Dermis blood vessel endothelial cell (primary cell): ENCODE measurements around the gene KCNMA1. TPM values are rescaled to one million over a fixed set of nuclear protein-coding genes. Genes with fewer than 3 reads are reported as not detected.

Experiments used
- DNase-seq: peaks from one replicate; pipeline ENCODE4 v3.0.0; 2010
- total RNA-seq: library from RNA; depleted of rRNA; stranded (reverse); fragments of >200 nt; gene quantifications from 2 replicates; pipeline ENCODE4 v1.2.3, GENCODE V29; 2014

Gene KCNMA1
- total RNA-seq, 1 donor from 2014 or later: under 0.01 TPM

DNA sequence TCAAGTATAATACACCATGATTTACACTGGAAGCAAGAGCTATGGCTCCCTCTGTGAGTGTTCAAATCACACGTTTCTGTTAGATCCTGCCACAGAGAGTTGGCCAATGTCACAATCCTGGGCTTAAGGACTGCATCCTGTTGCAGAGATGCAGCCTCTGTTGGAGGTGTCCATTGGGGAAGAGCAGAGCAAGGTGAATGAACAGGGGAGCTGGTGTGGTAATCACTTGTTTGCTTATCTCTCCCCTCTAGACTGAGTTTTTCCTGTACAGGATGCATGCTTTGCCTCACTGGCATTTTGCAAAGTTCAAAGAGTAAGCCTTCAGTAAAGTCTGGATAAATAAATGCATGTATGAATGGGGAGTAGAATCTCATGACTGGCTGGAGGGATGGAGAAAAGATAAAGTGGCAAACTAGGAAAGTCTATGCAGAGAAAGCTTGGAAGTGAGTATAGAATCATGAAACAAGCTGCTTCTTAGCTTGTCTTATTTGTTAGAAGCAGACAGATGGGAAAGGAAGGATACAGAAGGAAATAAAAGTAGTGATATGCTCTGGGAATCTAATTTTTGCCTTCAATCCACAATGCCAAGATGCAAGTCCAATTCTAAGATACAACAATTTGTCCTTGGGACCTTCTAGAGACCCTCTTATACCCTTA, 605.9 kb downstream of the KCNMA1 start:
- DNase-seq: no peak

DNA sequence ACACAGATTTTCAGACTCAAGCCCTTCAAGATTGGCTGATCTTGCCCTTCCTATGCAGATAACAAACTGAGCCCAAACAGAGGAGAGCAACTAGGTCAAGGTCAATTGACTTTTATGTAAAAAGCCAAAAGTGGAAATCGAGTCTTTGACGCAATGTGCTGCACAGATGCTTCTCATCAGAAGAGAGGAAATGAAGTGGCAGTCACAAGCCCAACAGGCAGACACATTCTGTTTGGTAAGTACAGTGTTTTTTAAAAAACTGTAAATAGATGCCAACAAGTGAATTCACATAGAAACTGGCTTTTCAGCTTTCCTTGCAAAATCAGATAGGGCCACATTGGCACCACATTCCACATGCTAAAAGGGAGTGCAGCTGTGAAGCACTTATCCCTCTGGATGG, 606.6 kb downstream of the KCNMA1 start:
- no peak for DNase-seq

DNA sequence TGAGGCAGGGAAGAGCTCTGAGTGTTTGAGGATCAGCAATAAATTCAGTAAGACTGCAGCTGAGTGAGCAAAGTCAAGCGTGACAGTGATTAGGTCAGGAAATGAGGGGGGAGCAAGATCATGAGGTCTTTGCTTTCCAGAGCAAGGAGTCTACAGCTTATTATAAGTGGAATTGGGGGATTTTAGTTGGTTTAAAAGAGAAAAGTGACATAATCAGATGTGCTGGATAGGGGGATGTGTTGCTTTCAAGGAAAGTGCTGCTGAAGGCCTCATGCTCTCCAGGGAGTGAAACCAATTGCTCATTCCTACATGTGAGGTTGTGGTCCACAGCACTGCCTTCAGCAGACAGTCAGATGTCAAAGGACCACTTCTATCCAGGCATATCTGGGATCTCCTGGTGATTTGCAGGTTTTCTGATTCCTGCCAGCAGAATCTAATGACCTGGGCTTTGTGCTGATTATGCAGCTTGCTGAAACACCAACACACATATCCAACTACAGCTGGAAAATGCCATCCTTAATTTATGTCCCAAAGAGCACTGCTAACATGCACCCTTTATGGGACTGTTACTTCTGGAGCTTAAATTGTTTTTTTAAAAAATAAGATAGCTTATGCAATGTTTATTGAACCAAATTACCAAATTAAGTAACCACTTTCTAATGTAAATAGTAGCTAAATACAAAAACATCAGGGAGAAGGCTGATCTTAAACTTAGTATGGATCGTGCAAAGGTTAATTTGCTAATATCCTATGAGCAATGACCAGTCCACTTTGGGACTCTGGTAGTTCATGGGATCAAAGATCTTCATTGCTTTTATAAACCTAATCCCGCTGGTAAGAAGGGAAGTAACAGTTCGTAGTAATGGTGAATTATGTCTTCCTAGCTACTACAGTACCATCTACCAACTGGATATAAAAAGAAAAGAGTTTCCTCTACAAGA, 607.6 kb downstream of the KCNMA1 start:
- DNase-seq: no peak

DNA sequence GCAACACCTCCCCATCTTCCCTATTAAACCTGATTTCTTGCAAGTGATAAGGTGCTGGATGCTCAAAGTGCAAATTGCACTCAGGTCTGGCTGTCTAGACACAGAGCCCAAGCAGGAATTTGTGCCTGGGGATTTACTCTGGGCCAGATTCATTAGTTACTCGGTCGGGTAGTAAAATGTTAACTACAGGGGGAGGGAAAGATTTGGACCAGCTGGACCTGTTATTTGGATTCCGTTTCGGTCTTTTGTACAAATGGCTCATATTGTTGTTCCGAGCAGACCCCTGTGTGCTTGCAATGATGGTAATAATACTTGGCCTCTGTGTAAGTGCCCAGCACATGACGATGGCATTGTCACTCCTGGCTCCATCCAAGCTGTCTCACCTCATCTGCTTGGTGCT, 609.6 kb downstream of the KCNMA1 start:
- DNase-seq: no peak

DNA sequence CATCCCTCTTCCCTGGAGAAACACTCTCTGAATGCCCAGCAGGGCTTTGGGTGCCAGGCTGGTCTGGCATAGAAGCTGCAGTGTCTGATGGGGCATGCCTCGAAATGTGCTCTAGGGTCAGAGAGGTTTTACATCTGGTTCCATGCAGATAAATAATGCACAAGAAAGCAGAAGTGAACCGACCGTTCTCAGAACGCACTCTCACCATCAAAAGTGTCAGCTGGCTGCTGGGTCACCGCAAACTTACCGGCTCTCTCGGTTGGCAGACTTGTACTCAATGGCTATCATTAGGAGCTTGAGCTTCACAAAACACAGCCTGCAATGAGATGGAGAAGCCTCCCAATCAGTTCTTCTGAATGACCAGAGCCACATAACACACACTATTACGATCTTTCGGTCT, 610.0 kb downstream of the KCNMA1 start:
- DNase-seq: no peak

DNA sequence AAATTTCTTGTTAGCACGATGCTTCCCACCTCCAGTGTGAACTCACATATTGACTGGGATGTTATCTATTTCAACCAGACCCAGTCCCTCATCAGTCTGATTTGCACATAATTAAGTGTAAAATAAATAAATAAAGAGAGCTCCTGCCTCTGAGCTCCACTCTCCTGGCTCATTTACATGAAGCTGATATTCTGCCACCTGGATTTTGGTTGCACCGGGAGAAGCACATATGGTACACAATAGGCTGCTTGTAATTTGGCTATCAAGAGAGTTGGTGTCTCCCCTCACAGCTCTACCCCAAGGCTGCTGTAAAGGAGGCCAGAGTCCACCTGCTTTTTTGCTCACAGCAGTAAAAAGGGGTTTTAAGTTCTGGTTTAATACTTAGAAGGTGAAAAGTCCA, 610.5 kb downstream of the KCNMA1 start:
- no peak for DNase-seq

DNA sequence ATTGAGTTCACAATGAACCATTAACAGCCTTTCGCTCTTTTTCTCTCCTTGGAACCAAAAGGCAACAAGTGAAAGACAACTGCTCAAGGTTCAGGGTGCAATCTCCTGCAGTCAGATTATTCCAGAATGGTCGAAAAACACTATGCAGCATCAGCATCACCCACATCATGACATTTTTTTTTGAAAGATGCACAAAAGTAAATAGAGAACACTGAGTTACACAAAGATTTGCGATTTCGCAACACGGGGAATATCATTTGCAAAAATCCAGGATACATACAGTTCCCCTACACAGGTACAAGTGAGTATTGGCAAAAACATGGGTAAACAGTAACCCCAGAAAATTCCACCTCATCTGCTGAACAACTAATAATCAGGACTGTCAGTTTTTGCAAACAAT, 611.5 kb downstream of the KCNMA1 start:
- DNase-seq: no peak

DNA sequence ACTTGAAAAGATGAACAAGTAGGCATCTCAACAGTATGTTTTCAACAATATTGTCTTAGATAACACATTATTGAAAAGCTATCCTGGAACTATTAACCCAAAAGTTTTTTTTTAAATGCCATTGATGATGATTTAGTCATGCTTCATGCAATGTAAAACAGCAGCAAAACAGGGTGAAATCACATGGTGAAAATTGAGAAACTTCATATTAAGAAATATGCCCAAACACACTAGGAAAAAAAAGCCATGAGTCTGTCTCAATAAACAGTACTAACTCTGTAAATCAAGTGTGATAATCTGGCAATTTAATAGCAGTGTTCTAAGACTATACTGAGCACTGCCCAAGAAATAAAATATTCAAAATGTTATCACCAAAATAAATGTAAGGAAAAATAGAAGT, 613.1 kb downstream of the KCNMA1 start:
- no peak for DNase-seq

DNA sequence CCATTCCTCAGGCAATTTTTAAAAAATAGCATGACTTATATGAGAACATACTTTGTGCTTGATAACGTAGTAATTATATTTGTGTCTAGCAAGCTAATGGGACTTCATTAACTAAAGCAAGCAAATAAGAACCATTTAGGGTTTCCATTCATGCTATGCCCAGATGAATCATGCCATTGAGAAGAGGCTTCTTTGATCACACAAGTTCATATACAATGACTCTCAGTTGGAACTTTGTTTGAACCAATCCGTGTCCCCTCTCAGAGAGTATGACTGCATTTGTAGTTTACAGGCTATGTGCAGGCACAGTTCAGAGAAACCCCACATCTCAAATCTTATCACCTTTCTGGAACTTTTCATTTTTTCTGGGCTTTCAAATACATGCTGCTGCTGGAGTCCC, 614.2 kb downstream of the KCNMA1 start:
- DNase-seq: no peak

DNA sequence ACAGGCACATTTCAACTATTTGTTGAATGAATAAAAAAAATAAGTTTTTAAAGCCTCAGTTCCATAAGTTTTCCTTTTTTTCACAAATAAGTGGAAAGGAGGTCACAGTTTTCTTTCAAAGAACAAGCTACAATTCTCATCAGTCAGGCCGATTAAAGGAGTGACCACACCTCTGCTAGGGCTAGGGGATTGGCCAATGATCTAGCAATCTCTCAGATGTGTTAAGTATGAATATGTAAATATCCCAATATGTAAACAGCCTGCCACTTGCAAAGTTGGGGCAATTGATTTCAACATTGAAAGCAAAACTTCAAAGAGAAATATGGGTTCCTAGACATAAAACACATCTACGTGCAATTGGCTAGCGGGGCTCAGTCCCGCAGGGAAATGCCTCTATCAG, 614.9 kb downstream of the KCNMA1 start:
- no peak for DNase-seq

DNA sequence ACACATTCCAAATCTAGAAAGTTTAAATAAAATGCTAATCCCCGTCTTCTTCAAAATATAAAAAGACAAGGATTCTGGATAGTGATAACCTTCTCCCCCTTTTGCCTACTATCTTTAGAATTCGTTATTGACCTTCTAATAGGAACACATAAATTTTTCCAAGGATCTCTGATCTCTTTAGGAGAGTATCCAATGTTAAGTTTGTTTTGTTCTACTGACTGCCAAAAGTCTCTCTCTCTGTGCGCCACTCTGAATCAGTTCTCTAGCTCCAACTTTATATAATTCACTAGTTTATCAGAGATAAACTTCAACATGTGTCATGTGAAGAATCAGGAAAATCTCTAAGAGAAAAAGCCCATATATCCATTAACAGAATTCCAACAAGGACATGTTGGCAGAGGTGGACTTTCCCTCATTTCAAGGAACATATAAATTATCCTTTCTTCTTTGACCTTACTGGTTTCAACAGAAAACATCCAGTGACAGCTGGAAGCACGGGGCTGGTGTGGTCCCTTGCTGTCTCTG, 615.6 kb downstream of the KCNMA1 start:
- no peak for DNase-seq

DNA sequence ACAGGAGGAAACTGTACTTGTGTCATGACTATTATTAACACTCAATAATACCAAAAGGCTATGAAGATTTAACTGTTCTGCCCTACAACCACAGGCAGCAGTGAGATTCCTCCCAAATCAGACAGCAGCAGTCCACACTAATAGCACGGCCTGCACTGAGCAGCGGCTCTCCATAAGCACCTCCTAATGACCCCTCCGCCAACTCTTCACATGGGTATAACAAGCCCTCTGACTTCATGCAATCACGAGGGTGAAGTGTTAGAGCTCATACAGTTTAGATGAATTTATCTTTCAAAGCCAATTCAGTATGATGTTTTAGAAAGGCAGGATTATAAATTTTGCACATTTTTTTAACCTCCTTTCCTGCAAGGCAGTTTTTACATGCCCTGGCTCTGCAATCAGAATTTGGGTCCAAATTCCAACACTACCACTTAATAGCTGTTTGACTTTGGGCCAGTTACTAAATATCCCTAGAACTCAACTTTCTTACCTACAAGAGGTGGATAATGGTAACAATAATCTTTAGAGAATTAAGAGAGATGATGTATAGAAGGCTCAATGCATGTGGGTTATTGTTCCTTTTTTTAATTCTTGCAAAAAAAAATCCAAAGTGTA, 617.1 kb downstream of the KCNMA1 start:
- DNase-seq: no peak

DNA sequence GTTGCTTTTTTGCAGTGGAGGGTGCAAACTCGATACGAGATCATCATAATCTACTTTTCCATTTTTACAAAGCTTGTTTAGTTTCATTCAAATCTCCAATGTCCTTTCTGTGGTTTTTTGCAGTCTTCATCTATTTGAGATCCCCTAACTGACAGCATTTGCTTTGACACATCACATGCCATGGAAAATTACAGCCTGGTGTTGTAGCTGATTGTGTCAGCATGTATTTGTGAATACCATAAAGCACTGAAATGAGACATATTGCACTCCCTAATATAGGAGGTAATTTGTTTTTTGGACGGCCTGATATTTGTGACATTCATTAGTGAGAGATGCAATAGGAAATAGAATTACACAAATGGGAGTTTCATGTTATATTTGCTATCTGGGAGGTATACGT, 620.8 kb downstream of the KCNMA1 start:
- DNase-seq: no peak

DNA sequence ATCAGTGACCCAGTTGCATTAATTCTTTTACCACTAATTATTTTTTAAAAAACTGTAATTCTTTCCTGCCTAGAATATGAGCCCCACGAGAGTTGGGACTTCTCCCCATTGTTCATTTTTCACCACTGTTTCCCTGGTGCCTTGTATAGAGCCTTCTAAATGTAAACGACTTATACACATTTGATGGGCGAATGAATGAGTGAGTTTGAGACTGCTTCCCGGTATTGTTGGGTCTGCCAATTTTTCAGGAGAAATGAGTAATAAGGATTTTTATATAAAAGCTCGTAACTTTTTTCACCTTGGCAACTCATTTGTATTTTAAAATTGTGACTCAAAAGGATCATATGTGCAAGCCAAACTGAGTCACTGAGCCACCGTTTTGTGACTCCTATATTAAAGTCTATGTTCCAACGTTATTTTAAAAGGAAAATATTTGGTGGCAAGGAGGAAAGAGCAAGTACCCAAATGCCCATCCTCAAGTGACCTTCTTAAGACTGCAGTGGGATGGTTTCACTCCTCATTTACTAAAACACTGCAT, 621.3 kb downstream of the KCNMA1 start:
- no peak for DNase-seq

DNA sequence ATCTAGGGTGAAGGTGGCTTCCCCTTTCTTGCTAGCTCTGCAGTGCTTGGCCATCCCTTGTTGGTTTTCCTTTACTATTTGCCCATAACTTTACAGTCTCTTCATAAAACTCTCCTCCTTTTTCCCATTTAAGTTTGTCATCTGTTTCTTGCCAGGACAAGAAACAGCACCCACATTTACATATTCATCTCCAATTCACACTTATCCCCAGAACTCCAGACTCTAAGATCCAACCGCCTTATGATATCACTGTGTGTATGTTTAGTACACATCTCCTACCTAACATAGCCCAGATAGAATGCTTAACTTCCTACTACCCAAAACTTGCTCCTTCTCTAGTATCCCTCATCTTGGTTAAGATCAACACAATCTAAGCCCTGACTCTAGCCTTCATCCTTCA, 622.2 kb downstream of the KCNMA1 start:
- no peak for DNase-seq

DNA sequence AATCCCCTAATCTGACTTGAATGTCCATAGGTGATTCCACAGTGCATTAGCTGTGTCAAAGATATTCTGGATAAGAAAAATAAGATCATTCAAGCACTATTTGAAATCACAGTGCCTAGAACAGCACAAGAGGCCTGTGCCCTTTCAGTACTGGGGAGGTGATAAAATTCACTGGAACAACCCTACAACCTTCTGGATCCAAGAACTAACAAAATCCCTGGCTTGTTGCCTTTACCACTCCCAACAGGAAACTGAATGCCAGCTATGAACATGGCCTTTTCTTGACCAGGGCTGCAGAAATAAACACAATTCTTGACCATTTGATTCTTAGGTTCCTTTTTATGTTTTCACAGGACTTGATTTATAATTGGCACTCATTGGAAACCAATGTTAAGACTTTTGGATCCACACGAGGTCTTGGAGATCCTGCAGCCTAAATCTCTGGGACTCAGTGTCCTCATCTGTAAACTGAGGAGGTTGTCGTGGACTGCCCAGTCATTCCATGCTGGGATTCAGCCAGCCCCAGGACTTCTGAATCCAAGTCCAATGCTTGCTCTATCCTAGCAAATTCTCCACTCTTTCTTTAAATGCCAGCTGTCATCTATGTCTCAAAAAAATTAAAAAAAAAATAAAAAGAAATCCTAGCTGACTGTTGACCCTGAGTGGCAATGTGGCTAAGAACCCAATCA, 624.7 kb downstream of the KCNMA1 start:
- DNase-seq: no peak

DNA sequence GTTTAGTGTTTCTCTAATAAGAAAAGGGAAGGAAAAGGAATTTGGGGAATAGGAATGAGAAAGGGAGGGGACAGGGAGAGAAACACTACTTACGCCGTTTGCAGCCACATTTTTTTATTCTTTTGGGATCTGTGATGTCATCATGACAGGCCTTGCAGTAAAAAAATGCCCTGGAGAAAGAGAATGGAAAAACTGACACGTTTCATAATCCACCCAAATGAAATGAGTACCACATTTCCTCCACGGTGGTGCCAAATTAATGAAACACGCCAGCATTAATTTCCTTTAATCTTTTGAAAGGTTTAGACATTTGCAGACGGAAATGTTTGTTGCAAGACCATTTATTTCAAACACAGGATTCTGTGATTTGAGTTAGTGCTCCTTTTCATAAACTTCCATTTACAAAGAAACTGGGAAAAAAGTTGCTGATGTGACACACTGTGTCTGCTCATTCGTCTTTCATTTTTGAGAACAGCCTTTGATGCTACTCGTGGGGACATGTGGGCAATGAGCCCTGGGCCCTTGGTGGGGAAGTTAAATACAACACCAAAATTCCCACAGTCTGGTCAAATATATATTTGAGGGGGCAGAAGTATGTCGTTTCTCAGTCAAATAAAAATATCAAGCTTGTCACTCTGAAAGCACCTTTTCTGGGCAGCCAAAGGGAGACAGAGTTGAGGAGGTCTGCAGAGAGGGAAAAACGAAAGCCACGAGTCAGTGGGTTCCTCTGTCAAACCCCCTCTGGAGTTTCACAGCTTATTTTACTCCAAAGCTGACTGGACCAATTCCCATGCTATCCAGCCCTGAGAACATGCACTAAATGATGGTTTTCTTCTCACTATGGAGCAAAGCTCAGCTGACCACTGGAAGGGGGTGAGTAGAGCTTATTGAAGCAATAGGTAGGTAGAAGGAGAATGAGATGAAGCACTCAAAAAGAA, 625.5 kb downstream of the KCNMA1 start:
- DNase-seq: no peak

DNA sequence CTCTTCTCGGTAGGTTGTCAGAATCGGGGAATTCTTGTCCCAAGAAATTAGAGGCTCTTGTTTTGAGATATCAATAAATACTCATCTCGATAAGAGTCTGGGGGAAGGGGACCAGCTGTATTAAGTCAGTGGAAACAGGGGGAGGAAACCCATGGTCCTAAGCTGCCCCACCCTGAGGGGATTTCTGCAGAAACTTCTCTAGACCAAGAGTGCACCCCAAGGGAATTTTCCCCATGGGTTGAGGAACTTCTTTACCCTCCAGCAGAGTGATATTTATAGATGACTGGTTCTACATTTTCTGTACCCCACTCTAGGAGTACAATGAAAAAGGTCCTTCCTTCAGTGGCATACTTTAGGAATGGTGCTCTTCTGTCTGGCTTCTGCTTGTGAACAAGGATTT, 627.2 kb downstream of the KCNMA1 start:
- no peak for DNase-seq

DNA sequence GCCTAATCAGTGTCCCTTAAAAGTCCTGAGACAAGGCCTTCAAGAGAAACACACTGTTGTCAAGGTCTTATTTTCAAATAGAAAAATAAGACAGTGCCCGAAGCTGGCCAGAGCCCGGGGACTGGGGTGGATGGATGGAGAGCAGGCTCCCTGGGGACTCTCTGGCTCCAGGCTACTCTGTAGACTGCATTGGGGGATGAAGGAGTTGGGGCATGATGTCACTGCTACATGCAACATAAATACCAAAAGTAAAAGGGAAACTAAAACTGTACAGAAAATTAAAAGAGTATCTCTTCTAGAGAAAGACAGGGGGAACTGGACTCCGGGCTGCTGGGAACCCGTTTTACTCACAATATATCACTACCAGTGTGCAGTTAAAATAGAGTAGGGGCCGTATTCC, 629.8 kb downstream of the KCNMA1 start:
- DNase-seq: no peak

DNA sequence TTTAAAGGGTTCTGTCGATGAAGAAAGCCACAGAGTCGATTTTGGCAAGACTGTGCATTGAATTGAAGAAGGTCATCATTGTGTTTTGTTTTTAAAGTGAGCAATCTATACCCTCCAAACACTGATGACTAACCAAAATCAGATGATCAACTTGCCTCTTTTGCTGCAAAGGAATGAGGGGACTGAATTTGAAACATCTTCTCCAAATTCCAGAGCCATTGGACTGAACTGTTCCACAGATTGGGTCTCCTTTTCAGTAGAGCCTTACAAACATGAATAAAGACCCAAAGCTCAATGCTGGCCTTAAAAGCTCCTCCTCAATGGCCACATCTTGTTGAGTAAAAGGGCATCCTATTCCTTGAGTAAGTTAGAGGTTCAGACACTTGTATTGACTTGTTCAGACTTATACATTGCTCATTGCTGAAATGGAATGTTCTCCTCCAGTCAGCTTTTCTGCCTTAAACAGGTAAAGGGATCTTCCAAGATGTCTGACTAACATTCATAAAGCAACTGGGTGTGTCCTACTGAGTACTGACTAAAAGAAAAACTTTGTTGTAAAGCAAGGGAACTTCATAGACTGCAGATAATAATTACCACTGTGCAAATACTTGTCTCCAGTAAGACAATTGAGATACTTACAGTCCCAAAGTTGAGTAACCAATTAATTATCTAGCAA, 630.6 kb downstream of the KCNMA1 start:
- no peak for DNase-seq

DNA sequence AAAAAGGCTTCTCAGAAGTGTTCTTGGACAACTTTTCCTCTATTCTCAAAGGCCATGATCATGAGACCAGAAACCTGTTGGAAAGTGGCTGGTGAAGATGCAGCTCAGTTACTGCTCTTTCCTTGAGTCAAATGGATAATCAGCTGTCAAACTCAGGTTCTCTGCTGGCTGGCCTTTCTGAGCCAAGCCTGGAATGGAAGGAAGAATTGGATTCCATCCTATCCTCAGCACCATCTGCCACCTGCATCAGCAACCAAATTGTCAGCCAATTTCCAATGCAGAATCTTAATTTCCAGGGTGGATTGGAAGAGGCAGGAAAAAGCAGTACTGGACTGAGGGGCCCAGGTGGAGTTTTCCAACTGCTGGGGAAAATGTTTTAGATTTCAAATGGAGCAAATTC, 631.7 kb downstream of the KCNMA1 start:
- DNase-seq: no peak
